ENCODE data around the gene USP40. TPM values are rescaled to one million over a fixed set of nuclear protein-coding genes. Genes with fewer than 3 reads are reported as not detected.

Gene USP40
- total RNA-seq, 3 donors from 2014 or later: 29.2 to 53.4 (median 35.2) TPM

DNA sequence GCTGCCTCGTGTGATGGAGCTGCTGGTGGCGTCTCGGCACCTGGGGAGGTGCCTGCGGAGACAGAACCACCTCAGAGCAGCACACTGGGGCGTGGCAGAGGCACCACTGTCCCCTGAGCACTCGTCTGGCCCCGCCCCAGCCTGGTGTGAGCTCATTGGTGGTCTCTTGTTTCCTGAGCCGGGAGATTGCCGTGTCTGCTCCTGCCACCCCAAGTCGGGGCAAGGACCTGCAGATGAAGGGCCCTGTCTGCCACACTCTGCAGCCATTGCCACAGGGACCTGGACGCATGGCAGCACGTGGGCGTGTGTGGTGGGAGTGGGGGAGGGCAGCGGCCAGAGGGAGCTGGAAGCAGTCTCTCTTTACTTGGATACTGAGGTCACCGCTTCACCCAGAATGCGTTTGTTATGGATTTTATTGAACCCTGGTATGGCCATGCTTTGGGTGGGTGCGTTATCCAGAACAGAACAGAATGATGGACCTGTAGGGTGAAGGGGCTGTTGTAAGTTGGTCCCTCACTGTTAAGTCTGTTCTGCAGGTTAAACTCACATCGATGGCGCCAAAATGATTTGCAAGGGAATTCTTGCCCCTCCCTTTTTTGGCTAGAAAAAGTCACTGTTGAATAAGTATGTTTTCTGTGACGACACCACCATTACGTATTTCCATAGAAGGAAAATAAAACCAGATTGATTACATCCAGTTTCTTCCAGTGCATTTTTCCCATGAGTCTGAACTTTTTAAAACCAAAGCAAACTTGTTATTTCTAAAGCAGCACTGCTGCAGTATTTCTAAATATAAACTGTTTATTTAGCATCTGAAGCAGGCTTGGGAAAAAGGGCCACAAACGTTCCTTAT lies 92.0 kb downstream of the USP40 start:
- no peak overlapping the region for H3K27ac ChIP-seq
- DNase-seq (ENCODE audit: low spot score in 2 of 2): no peak
- no peaks in the 10 kb centered on the region for H3K9me3 ChIP-seq
- H3K4me1 ChIP-seq: no peaks in the 10 kb centered on the region
- no peak overlapping the region for H3K4me3 ChIP-seq
- peaks cover 11% of the 10 kb centered on the region for H3K36me3 ChIP-seq
- no peaks in the 10 kb centered on the region for H3K27me3 ChIP-seq
- intact Hi-C loops (cut with DNase I; ENCODE audit: low total_unique reads): no loop called here
- TF ChIP-seq POLR2A (IDR thresholded peaks at IDR 0.05): no peak
- no peak for TF ChIP-seq POLR2AphosphoS5 (IDR thresholded peaks at IDR 0.05)
- TF ChIP-seq, protein P1, sequence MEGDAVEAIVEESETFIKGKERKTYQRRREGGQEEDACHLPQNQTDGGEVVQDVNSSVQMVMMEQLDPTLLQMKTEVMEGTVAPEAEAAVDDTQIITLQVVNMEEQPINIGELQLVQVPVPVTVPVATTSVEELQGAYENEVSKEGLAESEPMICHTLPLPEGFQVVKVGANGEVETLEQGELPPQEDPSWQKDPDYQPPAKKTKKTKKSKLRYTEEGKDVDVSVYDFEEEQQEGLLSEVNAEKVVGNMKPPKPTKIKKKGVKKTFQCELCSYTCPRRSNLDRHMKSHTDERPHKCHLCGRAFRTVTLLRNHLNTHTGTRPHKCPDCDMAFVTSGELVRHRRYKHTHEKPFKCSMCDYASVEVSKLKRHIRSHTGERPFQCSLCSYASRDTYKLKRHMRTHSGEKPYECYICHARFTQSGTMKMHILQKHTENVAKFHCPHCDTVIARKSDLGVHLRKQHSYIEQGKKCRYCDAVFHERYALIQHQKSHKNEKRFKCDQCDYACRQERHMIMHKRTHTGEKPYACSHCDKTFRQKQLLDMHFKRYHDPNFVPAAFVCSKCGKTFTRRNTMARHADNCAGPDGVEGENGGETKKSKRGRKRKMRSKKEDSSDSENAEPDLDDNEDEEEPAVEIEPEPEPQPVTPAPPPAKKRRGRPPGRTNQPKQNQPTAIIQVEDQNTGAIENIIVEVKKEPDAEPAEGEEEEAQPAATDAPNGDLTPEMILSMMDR (IDR thresholded peaks at IDR 0.05): no peak

DNA sequence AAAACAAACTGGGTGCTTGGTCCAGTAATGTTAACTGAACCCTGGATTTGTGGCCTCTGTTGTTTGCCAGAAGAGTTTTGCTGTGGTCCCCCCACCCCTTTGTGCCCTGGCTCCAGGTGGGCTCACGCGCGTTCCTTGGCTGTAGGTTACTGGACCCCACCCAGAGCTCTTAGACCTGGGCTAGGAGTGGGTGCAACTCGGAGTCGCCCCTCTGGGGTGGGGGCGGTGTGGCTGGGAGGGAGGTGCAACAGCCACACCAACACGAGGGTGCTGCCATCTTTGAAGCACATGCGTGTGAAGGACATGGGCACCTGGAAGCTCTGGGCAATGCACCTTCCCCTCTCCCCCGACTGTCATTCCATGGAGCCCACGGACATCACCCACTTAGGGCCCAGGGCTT lies 92.7 kb downstream of the USP40 start:
- Histone ChIP-seq H3K9me3 (no peaks in the 10 kb centered on the region), H3K27me3 (no peaks in the 10 kb centered on the region), H3K36me3 (peaks cover 11% of the 10 kb centered on the region), H3K4me3 (no peak overlapping the region), H3K27ac (no peak overlapping the region), H3K4me1 (no peaks in the 10 kb centered on the region)
- DNase-seq (ENCODE audit: low spot score in 2 of 2): no peak
- TF ChIP-seq, protein P1 (IDR thresholded peaks at IDR 0.05): no peak
- TF ChIP-seq POLR2A (IDR thresholded peaks at IDR 0.05): no peak
- TF ChIP-seq POLR2AphosphoS5 (IDR thresholded peaks at IDR 0.05): no peak
- intact Hi-C loops (cut with DNase I; ENCODE audit: low total_unique reads): no loop called here

DNA sequence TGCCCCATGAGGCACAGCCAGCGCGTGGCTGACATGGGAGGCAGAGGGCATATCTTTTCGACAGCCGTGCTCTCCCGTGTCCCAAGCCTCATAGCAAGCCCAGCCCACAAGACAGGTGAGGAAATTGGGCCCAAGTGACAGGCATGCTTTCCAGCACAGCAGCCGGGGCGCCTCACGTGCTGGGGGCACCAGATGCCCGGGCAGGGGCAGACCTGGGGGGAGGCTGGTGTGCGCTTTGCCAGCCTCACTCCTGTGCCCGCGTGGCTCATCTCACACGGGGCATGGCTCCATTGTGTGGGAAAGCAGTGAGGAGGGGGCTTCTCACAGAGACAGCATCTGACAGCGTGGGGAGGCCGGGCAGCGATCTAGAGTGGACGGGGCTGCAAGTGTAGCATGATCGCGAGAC lies 93.2 kb downstream of the USP40 start:
- no peak for DNase-seq (ENCODE audit: low spot score in 2 of 2)
- no peak for TF ChIP-seq POLR2AphosphoS5 (IDR thresholded peaks at IDR 0.05)
- TF ChIP-seq POLR2A (IDR thresholded peaks at IDR 0.05): no peak
- TF ChIP-seq, protein P1 (IDR thresholded peaks at IDR 0.05): no peak
- H3K27ac ChIP-seq: no peak overlapping the region

DNA sequence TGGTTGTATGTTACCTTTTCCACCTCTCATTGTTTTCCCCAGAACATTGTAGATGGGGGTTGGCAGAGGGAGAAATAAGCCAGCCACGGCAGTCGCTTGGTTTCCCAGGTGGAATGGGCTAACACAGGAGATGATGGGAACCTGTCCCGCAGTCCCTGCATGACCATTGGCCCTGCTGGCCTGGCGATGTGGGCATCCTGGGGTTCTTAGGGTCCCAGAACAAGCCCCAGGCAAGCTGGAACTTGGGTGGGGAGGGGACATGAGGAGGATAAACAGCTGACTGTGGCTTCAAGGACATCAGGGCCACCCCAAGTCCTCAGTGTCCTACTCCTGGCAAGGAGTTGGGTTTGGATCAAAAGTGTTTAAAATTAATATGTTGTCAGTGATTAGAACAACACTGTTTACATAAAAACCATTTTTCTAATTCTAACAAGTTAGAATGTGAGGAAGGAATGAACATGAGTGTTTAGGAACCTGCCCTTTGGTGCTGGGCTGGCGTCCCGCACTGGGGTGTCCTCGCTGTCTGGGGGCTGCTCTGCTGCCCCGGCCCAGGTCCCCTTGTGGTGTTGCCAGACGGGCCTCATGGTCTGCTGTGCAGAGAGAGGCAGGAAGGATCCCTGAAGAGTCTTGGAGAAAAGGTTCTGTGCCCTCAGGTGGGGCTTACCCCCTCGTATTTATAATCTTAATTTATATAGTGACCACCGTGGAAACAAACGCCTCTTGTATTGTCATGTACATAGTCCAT lies 95.1 kb downstream of the USP40 start:
- Histone ChIP-seq H3K9me3 (no peaks in the 10 kb centered on the region), H3K4me3 (no peak overlapping the region), H3K27ac (no peak overlapping the region), H3K4me1 (no peaks in the 10 kb centered on the region), H3K36me3 (peaks cover 11% of the 10 kb centered on the region), H3K27me3 (no peaks in the 10 kb centered on the region)
- TF ChIP-seq POLR2AphosphoS5 (IDR thresholded peaks at IDR 0.05): no peak
- TF ChIP-seq POLR2A (IDR thresholded peaks at IDR 0.05): no peak
- TF ChIP-seq, protein P1 (IDR thresholded peaks at IDR 0.05): no peak
- DNase-seq (ENCODE audit: low spot score in 2 of 2): peak in 1 of 2 donors; percentile 10
- intact Hi-C loops (cut with DNase I; ENCODE audit: low total_unique reads): no loop called here

More for the DNA sequence above, 93.2 kb downstream of the USP40 start:
- Histone ChIP-seq H3K36me3 (peaks cover 11% of the 10 kb centered on the region), H3K4me1 (no peaks in the 10 kb centered on the region), H3K4me3 (no peak overlapping the region), H3K9me3 (no peaks in the 10 kb centered on the region), H3K27me3 (no peaks in the 10 kb centered on the region)
- intact Hi-C loops (cut with DNase I; ENCODE audit: low total_unique reads): no loop called here

DNA sequence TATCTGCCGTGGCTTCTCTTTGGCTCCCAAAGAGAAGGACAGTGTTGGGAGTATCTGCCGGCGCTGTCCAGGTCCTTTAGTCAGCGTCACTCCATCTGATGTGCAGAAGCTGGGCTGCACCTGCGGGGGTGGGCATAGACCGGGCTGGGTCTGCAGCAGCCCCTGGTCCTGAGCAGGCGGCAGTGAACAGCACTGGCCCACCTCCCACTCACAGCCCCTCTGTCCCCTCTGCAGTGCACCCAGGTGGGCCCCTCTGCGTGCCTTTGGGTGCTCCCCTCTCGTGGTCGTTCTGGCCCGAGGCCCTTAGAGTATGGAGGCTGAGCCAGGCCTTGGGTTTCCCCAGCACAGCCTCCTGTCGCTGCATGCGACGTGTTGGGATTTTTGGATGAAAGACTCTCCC lies 95.7 kb downstream of the USP40 start:
- Histone ChIP-seq H3K27me3 (no peaks in the 10 kb centered on the region), H3K27ac (peak overlapping the region in 1 of 2 donors; percentile 80), H3K36me3 (peaks cover 5% of the 10 kb centered on the region), H3K9me3 (no peaks in the 10 kb centered on the region), H3K4me1 (no peaks in the 10 kb centered on the region), H3K4me3 (no peak overlapping the region)
- no peak for DNase-seq (ENCODE audit: low spot score in 2 of 2)
- intact Hi-C loops (cut with DNase I; ENCODE audit: low total_unique reads): no loop called here
- TF ChIP-seq POLR2AphosphoS5 (IDR thresholded peaks at IDR 0.05) (no peak), POLR2A (IDR thresholded peaks at IDR 0.05) (no peak)
- TF ChIP-seq, protein P1 (IDR thresholded peaks at IDR 0.05): no peak
